NT2/D1 (cell line): Measurements from ENCODE around the gene SLC2A8.

Experiments
- SUZ12 ChIP-seq: IDR thresholded peaks from 2 replicates; pipeline ENCODE4 v1.6.1; 2011; ENCODE audit not compliant: insufficient read length, insufficient read depth; ENCODE audit errors: extremely low read depth
- ZNF274 ChIP-seq: IDR thresholded peaks from 2 replicates; pipeline ENCODE4 v1.6.1; 2011; ENCODE audit warnings: mild to moderate bottlenecking, low read depth, low read length

GRCh38 chr9:127388037-127388855 is 8.7 kb upstream of the SLC2A8 start:
- no peak for TF ChIP-seq SUZ12
- no peak for TF ChIP-seq ZNF274
